Adrenal gland (tissue), 12 donors: Measurements from ENCODE around the gene PLAC1. TPM values are rescaled to one million over a fixed set of nuclear protein-coding genes. Genes with fewer than 3 reads are reported as not detected.

ENCODE experiments used
- DNase-seq, 7 donors: peaks; one replicate each; pipeline ENCODE4 v3.0.0-alpha.2; 2019 to 2020
- H3K27ac ChIP-seq, 5 donors: fragments of 200-600 bp; sonication (generic) in 4 of 5; 1 replicate in 3 of 5; 2 replicates in 2 of 5; pipeline versions ENCODE4 v1.5.1 to v1.8.0; 2016 to 2020; ENCODE audit warnings: mild to moderate bottlenecking in 1 of 5
- H3K27me3 ChIP-seq: fragments of 200-600 bp; 2 replicates; pipeline ENCODE4 v1.8.0; 2021
- H3K36me3 ChIP-seq, 2 donors: fragments of 200-600 bp; replicated peaks in 1 of 2; 1 replicate in 1 of 2; 2 replicates in 1 of 2; pipeline versions ENCODE4 v1.5.1 to v1.8.0; 2018 to 2022
- H3K4me1 ChIP-seq, 2 donors: fragments of 200-600 bp; replicated peaks in 1 of 2; 1 replicate in 1 of 2; 2 replicates in 1 of 2; pipeline versions ENCODE4 v1.5.1 to v1.8.0; 2018 to 2021
- H3K4me3 ChIP-seq, 4 donors: fragments of 200-600 bp; sonication (generic) in 3 of 4; one replicate each; pipeline ENCODE4 v1.5.1; 2016 to 2018
- H3K9me3 ChIP-seq, 3 donors: fragments of 200-600 bp; sonication (generic) in 1 of 3; replicated peaks in 1 of 3; 1 replicate in 2 of 3; 2 replicates in 1 of 3; pipeline versions ENCODE4 v1.5.1 to v1.8.0; 2016 to 2021
- POLR2A ChIP-seq, 2 donors: fragments of 450-650 bp; IDR thresholded peaks; one replicate each; pipeline ENCODE4 v1.6.1; 2017; ENCODE audit warnings: antibody characterized with exemption in 2 of 2, mild to moderate bottlenecking in 2 of 2, moderate library complexity in 1 of 2
- WGBS, 4 donors: extraction: QIAGEN DNeasy Blood & Tissue Kit in 2 of 4; methylation state at CpG; one replicate each; pipeline versions ENCODE4 v1.1.5 to v1.1.7; 2013 to 2017; 5-methylcytosine and 5-hydroxymethylcytosine counted together
- intact Hi-C, 2 donors: fragments of 100-400 bp; cut with DNase I; formaldehyde crosslinking; loops; one replicate each; pipeline versions ENCODE4 v1.14.1 to v1.15.0; 2022 to 2023
- polyA plus RNA-seq, 3 donors: library from polyadenylated mRNA; stranded (reverse); fragments of 200-250 nt in 2 of 3; fragments of 350-450 nt in 1 of 3; fragmentation: Illumina TruSeq in 1 of 3; extraction: RNeasy Lipid Tissue Mini Kit (QIAGEN cat#74804) in 1 of 3; gene quantifications; one replicate each; pipeline ENCODE4 v1.2.3, GENCODE V29; 2013 to 2014
- total RNA-seq, 9 donors: library from RNA; depleted of rRNA in 4 of 9; stranded (reverse); fragments of >200 nt in 4 of 9; fragments of 120-200 nt in 1 of 9; fragmentation: NEBNext Ultra II Directional in 1 of 9; extraction: Animal tissue kit (Norgen Biotek cat#: 25700) in 1 of 9; gene quantifications; one replicate each; pipeline versions ENCODE4 v1.1.0 to v1.2.4, GENCODE V29; 2013 to 2023
- TF ChIP-seq, protein P1 (sequence below), 6 experiments: fragments of 450-650 bp in 4 of 6; fragments of 200-600 bp in 2 of 6; sonication (generic) in 1 of 6; IDR thresholded peaks; 1 replicate in 5 of 6; 2 replicates in 1 of 6; pipeline versions ENCODE4 v1.5.1 to v1.8.0; 2016 to 2021; ENCODE audit warnings: antibody characterized with exemption in 6 of 6, mild to moderate bottlenecking in 2 of 6, moderate library complexity in 1 of 6
- donor health status: healthy with polysubstance abuse.
- donor health status: Bipolar disorder and iron deficiency.
- donor health status: DM: yes; HTN: yes; CAD: no.
- donor health status: DM: no; HTN: no; CAD: no.
- donor health status: DM: no; HTN: no; CAD: no.
- donor health status: DM: yes; HTN: yes; CAD: no.

Gene PLAC1
- total and polyA plus RNA-seq, 12 donors = 58.0 TPM; not detected in 11

DNA sequence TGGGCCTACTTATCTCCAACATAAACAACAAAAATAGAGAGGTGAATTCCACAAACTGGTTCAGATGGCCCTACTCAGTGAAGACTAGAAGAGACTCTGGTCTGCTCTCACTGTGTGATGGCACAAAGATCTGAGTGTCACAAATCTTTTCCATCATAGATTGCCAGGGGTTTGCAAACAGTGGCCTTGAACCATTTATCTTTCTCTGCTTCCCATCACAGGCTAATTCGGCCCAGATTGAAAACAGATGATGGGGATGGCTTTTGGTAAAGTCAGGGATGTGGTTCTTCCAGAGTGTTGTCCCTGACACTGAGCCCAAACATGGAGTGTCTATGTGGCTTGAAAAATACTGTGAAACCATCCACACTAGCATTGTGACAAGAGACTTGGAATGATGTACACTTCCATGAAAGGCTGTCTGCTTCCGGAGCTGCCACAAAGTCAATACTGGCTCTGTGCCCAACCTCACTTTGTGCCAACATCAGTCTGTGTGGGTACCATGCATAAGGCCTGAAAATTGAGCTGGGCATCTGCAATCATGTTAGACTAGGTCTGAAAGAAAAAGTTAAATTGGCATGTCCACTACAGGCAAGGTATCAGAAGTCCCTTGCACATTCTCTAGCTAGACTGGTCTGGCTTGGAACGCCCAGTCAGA is 25.2 kb upstream of the PLAC1 start:
- H3K9me3 ChIP-seq = no peaks in the 10 kb centered on the region
- no peak overlapping the region for H3K4me3 ChIP-seq
- peaks cover 12% of the 10 kb centered on the region for H3K27me3 ChIP-seq
- no peak overlapping the region for H3K27ac ChIP-seq
- no peaks in the 10 kb centered on the region for H3K36me3 ChIP-seq
- DNase-seq = no peak
- H3K4me1 ChIP-seq = no peaks in the 10 kb centered on the region
- intact Hi-C loops = no loop called here
- 64 to 70% (median 65%) methylated on average over 3 of the region's 3 CpGs for WGBS, 4 donors
- no peak for TF ChIP-seq POLR2A (IDR thresholded peaks at IDR 0.05)
- TF ChIP-seq, protein P1, sequence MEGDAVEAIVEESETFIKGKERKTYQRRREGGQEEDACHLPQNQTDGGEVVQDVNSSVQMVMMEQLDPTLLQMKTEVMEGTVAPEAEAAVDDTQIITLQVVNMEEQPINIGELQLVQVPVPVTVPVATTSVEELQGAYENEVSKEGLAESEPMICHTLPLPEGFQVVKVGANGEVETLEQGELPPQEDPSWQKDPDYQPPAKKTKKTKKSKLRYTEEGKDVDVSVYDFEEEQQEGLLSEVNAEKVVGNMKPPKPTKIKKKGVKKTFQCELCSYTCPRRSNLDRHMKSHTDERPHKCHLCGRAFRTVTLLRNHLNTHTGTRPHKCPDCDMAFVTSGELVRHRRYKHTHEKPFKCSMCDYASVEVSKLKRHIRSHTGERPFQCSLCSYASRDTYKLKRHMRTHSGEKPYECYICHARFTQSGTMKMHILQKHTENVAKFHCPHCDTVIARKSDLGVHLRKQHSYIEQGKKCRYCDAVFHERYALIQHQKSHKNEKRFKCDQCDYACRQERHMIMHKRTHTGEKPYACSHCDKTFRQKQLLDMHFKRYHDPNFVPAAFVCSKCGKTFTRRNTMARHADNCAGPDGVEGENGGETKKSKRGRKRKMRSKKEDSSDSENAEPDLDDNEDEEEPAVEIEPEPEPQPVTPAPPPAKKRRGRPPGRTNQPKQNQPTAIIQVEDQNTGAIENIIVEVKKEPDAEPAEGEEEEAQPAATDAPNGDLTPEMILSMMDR (IDR thresholded peaks at IDR 0.05) = no peak

DNA sequence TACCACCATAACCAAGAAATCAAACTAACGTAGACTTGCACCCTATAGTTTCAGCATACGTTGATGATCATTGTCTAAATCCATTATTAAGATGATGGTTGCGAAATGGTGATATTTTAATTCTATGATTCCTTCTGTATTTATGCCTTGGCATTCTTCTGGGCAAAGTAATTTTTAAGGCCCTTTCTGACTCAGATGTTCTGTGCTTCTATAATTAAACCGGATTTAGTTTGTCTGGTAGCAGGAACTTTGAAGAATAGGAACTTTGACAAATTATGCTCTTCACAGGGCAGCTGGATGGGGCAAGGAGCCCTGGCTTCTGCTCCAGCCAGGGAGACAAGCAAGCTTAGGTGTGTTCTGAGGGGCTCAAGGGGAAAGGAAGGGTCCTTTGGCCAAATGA is 23.8 kb upstream of the PLAC1 start:
- intact Hi-C loops = no loop called here
- peaks cover 8% of the 10 kb centered on the region for H3K27me3 ChIP-seq
- TF ChIP-seq, protein P1 (IDR thresholded peaks at IDR 0.05) = no peak
- TF ChIP-seq POLR2A (IDR thresholded peaks at IDR 0.05) = no peak
- no peak overlapping the region for H3K4me3 ChIP-seq
- no peaks in the 10 kb centered on the region for H3K36me3 ChIP-seq
- no peak overlapping the region for H3K27ac ChIP-seq
- H3K9me3 ChIP-seq = no peaks in the 10 kb centered on the region
- WGBS, 4 donors = 80 to 85% (median 83%) methylated on average over 4 of the region's 4 CpGs
- no peak for DNase-seq
- no peaks in the 10 kb centered on the region for H3K4me1 ChIP-seq

DNA sequence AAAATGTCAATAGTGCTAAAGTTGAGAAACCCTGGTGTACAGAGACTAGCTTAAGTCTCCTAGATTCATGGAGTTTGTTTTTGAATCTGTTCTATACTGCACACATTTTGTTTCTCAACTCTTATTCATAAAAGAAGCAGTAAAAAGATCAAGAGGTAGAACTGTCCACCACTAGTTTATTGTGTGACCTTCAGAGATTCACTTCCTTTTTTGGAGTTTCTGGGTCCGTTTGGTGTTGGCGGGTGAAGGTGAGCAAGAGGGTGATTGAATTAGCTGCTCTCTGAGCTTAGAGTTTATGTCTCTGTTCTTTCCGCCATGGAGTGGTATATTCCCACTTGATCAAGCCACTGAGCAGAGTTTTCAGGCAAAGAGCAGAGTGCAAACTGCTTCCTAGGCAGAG is 21.4 kb upstream of the PLAC1 start:
- no peaks in the 10 kb centered on the region for H3K4me1 ChIP-seq
- TF ChIP-seq POLR2A (IDR thresholded peaks at IDR 0.05) = no peak
- TF ChIP-seq, protein P1 (IDR thresholded peaks at IDR 0.05) = no peak
- 60 to 81% (median 72%) methylated on average over 3 of the region's 3 CpGs for WGBS, 4 donors
- no peak overlapping the region for H3K4me3 ChIP-seq
- H3K36me3 ChIP-seq = no peaks in the 10 kb centered on the region
- DNase-seq = no peak
- no peak overlapping the region for H3K27ac ChIP-seq
- no peaks in the 10 kb centered on the region for H3K27me3 ChIP-seq
- no peaks in the 10 kb centered on the region for H3K9me3 ChIP-seq
- intact Hi-C loops = no loop called here

DNA sequence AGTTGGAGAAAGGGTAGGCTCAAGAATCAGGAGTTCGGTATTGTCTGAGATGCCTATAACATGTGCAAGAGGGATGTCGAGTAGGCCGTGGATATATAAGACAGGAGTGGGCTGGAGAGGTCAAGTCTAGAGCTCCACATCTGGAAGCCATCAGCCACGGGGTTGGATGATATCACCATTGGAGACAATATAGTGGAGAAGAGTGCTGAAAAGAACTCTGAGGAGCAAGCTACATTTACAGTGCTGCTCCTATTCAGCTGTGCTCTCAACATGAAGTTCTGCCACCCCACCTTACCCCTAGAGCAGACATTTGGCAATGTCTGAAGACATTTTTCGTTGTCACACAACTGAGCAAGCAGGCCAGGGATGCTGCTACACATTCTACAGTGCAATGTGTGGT is 20.9 kb upstream of the PLAC1 start:
- Histone ChIP-seq H3K4me3 (no peak overlapping the region), H3K36me3 (no peaks in the 10 kb centered on the region), H3K9me3 (no peaks in the 10 kb centered on the region), H3K27me3 (no peaks in the 10 kb centered on the region), H3K27ac (no peak overlapping the region), H3K4me1 (no peaks in the 10 kb centered on the region)
- 65 to 87% (median 71%) methylated on average over 4 to 5 of the region's 5 CpGs for WGBS, 4 donors
- no peak for DNase-seq
- intact Hi-C loops = no loop called here
- TF ChIP-seq, protein P1 (IDR thresholded peaks at IDR 0.05) = no peak
- TF ChIP-seq POLR2A (IDR thresholded peaks at IDR 0.05) = no peak
